ENCODE data around the gene TGM6.

GRCh38 chr20:2429051-2429450 lies 48.4 kb downstream of the TGM6 start:
- TF ChIP-seq, protein P1, sequence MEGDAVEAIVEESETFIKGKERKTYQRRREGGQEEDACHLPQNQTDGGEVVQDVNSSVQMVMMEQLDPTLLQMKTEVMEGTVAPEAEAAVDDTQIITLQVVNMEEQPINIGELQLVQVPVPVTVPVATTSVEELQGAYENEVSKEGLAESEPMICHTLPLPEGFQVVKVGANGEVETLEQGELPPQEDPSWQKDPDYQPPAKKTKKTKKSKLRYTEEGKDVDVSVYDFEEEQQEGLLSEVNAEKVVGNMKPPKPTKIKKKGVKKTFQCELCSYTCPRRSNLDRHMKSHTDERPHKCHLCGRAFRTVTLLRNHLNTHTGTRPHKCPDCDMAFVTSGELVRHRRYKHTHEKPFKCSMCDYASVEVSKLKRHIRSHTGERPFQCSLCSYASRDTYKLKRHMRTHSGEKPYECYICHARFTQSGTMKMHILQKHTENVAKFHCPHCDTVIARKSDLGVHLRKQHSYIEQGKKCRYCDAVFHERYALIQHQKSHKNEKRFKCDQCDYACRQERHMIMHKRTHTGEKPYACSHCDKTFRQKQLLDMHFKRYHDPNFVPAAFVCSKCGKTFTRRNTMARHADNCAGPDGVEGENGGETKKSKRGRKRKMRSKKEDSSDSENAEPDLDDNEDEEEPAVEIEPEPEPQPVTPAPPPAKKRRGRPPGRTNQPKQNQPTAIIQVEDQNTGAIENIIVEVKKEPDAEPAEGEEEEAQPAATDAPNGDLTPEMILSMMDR (IDR thresholded peaks at IDR 0.05; ENCODE audit: low read depth, low read length), result no peak
- no peak for TF ChIP-seq EZH2phosphoT487 (IDR thresholded peaks at IDR 0.05; ENCODE audit: low read depth)

Measured in OCI-LY3 (cell line).